HG03045 (cell line): ENCODE measurements around the gene DLK2.
"Not testable (repeated sequence)": the region's sequence is repeated elsewhere in the genome, so short reads cannot be mapped to it uniquely, and the experiment has no call there.

Experiments used
- ATAC-seq: cut with Tn5 transposase; IDR thresholded peaks from one replicate; pipeline ENCODE4 v1.9.1; 2021; ENCODE audit warnings: mild to moderate bottlenecking, moderate library complexity; ENCODE audit not compliant: unreplicated experiment

The DLK2 gene

DNA sequence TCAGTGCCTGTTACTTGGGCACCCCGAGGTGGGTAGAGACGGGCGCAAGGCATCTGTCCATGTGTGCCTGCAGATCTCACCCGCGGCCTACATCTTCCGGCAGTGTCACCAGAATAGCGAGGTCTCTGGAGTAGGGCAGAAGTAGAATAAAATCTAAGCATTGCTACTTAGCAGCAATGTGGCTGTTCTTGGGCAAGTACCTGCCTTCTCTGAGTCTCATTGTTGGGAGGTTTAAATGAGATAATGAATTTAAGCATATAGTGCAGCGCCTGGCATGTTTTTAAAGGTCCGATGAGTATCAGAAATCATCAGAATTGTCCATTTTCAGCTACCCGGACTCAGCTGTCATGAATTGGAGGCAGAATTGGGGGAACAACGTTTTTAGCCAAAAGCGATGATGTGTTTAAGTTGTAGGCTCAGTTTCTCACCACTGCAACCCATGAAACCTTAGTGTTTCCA, 27.2 kb downstream of the DLK2 start:
- no peak for ATAC-seq

DNA sequence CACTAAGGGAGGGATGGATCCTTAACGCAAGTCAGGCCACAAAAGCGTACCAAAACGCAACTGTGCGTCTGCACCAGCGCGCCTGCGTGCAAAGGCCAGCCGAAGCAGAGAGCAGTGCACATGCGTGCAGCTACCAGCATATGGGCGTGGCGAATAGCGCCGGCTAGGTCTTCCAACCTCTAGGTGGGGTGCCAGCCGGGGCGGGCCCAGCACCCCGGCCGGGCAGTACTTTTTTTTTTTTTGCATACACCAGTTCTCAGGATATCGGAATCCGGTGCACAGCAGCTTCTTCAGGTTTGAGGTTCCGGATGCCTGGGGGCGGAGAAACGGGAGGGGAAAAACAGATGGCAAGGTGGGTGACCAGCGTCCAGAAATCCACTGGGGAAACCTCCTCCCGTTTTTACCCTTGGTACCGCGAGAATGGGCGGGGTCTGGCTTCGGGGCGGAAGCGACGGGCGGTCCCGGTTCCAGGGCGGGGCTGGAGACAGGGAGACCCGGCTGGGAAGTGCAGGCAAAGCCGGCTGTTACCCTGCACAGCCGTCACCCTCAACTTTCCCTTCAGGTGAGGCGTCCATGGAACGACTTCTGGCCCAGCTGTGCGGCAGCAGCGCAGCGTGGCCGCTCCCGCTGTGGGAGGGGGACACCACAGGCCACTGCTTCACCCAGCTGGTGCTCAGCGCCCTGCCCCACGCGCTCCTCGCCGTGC, 27.8 kb downstream of the DLK2 start, which contains the start of gene ABCC10:
ABCC10 (plus strand) TSS at position 136 of the 706 bp plus-strand sequence; CDS start at position 574, 438 bp downstream.
- ATAC-seq = peak; percentile 92

DNA sequence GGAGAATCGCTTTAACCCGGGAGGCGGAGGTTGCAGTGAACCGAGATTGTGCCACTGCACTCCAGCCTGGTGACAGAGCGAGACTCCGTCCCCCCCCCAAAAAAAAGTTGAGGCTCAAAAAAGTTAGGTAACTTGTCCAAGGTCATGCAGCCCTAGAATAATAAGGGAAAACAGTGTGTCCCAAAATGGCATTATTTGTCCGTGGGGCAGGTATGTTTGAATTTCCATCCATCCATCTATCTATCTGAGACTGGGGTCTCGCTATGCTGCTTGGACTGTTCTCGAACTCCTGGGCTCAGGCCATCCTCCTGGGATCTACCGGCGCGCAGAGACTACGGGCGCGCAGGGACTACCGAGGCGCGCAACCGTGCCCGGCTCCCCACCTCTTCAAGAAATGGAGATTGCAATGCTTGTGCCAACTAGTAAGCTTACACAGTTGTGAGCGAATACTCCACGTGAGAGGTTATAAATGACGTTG, 28.4 kb downstream of the DLK2 start:
- ATAC-seq = no peak

DNA sequence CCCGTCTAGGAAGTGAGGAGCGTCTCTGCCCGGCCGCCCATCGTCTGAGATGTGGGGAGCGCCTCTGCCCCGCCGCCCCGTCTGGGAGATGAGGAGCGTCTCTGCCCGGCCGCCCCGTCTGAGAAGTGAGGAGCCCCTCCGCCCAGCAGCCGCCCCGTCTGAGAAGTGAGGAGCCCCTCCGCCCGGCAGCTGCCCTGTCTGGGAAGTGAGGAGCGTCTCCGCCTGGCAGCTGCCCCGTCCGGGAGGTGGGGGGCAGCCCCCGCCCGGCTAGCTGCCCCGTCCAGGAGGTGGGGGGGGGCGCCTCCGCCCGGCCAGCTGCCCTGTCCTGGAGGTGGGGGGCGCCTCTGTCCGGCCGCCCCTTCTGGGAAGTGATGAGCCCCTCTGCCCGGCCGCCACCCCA, 30.3 kb downstream of the DLK2 start:
- not testable (repeated sequence) for ATAC-seq

DNA sequence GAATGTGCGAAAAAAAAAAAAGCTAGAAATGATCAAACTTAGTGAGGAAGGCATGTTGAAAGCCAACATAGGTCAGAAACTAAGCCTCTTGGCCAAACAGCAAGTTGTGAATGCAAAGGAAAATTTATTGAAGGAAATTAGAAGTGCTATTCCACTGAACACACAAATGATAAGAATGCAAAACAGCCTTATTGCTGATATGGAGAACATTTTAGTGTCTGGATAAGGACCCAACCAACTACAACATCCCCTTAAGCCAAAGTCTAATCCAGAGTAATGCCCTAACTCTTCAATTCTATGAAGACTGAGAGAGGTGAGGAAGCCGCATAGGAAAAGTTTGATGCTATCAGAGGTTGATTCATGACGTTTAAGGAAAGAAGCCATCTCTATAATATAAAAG, 33.5 kb downstream of the DLK2 start:
- ATAC-seq = no peak

DNA sequence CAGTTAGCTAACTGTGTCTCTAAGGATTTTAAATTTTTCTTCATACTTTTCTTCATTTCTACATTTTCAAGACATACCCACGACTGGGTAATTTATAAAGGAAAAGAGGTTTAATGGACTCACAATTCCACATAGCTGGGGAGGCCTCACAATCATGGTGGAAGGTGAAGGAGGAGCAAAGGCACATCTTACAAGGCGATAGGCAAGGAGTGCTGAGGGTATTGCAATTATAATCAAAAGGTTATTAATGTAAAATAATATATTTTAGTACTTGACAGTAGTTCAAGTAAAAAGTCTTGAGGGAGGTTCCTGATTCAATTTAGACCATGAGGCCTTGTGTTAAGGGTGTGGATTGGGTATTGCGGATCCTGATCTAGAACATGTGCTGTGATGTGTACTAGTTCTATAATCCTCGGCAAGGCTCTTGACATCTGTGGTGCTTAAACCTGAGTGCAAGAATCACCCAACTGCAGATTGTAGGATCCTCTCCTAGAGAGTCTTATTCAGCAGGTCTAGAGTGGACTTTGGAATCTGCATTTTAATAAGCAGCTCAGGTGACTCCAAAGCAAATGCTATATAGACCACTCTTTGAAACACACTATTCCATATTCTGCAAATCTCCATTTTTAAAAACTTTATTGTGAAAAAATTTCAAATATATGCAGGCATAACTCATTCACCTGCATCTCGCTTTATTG, 35.2 kb downstream of the DLK2 start:
- no peak for ATAC-seq

DNA sequence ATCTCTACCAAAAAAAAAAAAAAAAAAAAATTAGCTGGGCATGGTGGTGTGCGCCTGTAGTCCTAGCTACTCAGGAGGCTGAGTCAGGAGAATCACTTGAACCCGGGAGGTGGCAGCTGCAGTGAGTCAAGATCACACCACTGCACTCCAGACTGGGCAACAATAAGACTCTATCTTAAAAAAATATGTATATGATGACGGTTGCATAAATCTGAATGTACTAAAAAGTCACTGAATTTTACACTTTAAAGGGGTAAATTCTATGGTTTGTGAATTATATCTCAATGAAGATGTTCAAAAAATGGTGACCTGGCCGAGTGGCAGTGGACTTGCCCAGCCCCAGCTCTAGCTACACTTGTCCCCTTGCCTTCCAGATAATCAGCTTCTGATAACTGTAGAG, 38.4 kb downstream of the DLK2 start:
- ATAC-seq = no peak

DNA sequence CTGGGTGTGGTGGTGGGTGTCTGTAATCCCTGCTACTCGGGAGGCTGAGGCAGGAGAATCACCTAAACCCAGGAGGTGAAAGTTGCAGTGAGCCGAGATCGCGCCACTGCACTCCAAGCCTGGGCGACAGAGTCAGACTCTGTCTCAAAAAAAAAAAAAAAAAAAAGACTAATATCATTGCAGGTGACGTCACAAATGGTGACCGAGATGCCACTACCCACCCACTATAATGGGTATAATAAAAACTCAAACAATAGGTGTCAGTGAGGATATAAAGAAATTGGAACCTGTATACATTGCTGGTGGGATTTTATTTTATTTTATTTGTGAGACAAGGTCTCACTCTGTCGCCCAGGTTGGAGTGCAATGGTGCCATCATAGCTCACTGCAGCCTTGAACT, 40.1 kb downstream of the DLK2 start:
- ATAC-seq = not testable (repeated sequence)

DNA sequence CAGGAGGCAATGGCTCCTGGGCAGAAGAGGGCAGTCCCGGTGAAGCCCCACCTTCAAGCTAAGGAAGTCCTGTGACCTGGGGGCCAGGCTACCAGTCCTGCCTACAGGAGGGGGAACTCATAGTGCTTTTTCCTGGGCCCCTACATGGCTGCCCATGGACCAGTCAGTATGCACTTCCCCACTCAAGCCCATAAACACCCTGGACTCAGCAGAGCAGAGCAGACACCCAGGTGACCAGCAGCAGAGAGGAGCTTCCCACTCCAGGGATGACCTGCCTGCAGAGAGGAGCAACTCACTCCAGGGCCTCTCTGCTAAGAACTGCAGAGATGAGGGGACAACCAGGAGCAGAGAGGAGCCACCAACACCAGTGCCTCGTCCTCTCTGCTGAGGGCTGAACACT, 42.3 kb downstream of the DLK2 start:
- no peak for ATAC-seq

DNA sequence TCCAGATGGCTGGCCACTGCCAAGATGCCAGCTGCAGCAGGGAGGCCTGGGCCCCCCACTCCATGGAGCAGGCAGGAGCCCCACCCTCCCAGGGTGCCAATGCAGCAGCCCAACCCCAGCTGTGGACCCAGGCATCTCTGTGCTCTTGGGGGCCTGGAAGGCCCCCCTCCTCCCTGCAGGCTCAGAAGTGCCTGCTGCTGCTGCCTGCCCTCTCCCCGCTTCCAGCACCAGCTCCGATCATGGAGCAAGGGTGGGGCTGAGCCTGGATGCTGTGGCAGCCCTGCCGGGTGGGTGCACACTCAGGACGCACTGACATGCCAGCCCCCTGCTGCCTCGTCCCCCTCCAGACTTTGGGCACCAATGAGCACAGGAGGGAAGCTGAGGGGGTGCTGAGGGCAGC, 42.8 kb downstream of the DLK2 start:
- ATAC-seq = no peak

DNA sequence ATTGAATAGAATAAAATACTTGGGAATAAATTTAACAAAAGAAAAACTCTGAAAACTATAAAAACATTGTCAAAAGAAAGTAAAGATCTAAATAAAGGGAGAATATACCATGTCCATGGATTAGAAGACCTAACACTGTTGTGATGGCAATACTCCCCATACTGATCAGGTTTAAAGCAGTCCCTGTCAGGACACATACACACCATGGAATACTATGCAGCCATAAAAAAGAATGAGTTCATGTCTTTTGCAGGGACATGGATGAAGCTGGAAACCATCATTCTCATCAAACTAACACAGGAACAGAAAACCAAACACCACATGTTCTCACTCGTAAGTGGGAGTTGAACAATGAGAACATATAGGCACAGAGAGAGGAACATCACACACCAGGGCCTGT, 44.6 kb downstream of the DLK2 start:
- ATAC-seq = not testable (repeated sequence)

DNA sequence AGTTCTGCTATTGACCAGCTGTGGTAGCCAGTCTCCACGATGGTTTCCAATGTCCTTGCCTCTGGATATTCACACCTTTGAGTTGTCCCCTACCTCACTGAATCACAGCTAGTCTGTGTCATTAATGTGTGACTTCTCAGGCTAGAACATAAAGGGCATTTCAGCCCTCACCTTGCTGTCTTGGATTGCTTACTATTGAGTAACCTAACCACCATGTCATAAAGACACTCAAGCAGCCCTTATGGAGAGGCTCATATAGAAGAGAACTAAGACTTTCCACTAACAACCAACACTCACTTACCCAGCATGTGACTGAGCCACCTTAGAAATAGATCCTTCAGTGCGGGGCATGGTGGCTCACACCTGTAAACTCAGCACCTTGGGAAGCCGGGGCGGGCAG, 47.1 kb downstream of the DLK2 start:
- no peak for ATAC-seq

DNA sequence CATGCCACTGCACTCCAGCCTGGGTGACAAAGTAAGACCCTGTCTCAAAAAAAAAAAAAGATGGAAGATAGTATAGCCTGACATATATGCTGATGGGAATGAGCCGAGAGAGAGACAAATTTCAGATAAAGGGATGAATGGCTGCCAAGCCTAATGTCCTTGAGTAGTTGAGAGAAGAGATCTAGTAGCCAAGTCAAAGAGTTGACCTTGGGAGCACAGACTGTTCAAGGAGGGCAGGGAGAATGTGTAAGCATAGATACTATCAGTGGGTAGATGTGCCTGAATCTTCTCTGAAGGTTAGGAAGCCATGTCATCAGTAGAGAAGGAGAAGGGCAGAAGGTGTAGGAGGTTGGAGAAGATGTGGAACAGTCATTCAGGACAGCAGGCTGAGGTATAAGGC, 48.1 kb downstream of the DLK2 start:
- no peak for ATAC-seq

DNA sequence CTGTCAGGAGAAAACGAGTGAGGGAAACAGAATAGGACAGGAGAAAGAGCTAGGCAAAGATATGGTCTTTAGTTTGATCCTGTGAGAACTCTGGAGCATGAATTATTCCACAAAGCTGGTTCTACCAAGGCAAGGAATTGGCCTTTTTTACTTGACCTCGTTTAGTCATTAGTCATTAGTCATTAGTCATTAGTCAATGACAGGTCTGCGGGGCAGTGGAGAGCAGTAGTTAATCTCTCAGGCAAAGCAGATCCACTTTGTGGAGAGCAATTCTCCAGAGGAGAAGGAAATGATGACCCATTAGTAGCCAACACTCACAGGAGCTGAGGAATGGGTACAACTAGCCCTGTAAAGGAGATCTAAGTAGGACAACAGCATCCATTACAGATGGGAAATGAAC, 50.0 kb downstream of the DLK2 start:
- no peak for ATAC-seq

DNA sequence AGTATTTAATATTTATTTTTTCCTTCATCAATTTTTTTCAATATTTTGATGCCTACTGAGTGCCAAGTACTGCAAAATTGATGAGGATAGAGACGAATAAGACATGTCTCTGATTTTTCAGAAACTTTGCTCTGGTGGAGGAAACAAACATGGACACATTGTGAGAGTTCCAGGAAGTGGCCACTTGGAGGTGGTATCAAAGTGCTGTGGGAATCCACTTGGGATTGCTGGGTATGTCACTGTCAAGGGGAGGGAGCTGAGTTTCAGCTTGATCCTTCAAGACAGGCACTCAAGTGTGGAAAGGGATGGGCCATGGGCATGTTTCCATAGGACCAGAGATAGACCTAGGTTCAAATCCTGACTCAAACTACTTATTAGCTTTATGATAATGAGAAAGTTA, 52.5 kb downstream of the DLK2 start:
- ATAC-seq = no peak

DNA sequence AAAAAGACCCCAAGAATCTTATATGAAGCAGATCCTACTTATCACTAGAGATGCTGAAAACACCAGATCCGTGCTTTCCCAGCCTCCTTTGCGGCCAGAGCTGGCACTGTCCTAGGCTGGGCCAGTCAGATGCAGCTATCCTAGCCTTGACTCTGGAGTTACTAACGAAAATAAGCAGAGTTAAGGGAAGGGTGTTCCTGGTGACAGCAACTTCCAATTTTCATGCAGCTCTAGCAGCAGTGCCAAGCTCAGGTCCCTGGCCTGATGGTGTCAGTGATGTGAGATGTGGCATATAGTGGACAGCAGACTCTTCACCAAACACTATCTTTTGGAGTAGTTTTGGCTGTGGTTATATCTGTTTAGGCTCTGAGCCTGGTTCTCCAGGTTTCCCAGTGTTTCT, 53.6 kb downstream of the DLK2 start:
- no peak for ATAC-seq
